Sigmoid colon (tissue), 4 donors: Measurements from ENCODE around the gene CMSS1.

ENCODE experiments used
- POLR2A ChIP-seq, 2 donors: fragments of 450-650 bp; IDR thresholded peaks; one replicate each; pipeline ENCODE4 v1.6.1; 2016; ENCODE audit warnings: antibody characterized with exemption in 2 of 2, mild to moderate bottlenecking in 2 of 2, moderate library complexity in 2 of 2
- POLR2AphosphoS5 ChIP-seq, 4 donors: sonication (generic); formaldehyde crosslinking; IDR thresholded peaks; one replicate each; pipeline ENCODE4 v1.6.1; 2017; ENCODE audit warnings: antibody characterized with exemption in 4 of 4
- TF ChIP-seq, protein P1 (sequence below), 4 experiments: fragments of 450-650 bp in 3 of 4; fragments of 200-600 bp in 1 of 4; IDR thresholded peaks; one replicate each; pipeline ENCODE4 v1.5.1; 2016 to 2019; ENCODE audit warnings: antibody characterized with exemption in 4 of 4, mild to moderate bottlenecking in 3 of 4, moderate library complexity in 2 of 4

DNA sequence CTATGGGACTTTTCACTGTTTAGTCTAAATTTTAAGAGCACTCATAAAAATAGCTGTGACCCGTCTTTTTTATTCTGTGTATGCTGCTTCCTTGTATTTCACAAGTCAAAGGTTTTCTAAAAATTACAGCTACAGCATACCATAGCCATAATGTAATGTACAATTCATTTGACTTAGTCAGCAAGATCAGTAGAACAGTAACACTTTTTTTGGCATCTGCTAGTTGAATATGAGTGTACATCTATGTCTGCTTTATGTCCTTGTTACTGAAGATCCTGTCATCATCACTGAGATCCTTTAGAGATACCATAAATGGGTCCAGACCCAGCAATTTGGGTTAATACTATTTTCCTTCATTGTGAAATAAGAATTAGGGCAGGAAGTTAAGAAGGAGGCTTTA is 42.2 kb downstream of the CMSS1 start:
- TF ChIP-seq POLR2AphosphoS5 (IDR thresholded peaks at IDR 0.05), result peak; percentile 55 to 92 (median 82)
- TF ChIP-seq, protein P1, sequence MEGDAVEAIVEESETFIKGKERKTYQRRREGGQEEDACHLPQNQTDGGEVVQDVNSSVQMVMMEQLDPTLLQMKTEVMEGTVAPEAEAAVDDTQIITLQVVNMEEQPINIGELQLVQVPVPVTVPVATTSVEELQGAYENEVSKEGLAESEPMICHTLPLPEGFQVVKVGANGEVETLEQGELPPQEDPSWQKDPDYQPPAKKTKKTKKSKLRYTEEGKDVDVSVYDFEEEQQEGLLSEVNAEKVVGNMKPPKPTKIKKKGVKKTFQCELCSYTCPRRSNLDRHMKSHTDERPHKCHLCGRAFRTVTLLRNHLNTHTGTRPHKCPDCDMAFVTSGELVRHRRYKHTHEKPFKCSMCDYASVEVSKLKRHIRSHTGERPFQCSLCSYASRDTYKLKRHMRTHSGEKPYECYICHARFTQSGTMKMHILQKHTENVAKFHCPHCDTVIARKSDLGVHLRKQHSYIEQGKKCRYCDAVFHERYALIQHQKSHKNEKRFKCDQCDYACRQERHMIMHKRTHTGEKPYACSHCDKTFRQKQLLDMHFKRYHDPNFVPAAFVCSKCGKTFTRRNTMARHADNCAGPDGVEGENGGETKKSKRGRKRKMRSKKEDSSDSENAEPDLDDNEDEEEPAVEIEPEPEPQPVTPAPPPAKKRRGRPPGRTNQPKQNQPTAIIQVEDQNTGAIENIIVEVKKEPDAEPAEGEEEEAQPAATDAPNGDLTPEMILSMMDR (IDR thresholded peaks at IDR 0.05), result no peak
- TF ChIP-seq POLR2A (IDR thresholded peaks at IDR 0.05), result no peak
